Activated CD4-positive, alpha-beta T cell treated with anti-CD3 and anti-CD28 coated beads, Interleukin-2, amount 10 ng/mL, durations not matched to agents 7 days and 5 days (primary cell): ENCODE results near the gene LUC7L2. TPM values are rescaled to one million over a fixed set of nuclear protein-coding genes. Genes with fewer than 3 reads are reported as not detected.
"Not testable (repeated sequence)": the region's sequence is repeated elsewhere in the genome, so short reads cannot be mapped to it uniquely, and the experiment has no call there.

ENCODE experiments used
- CTCF ChIA-PET: fragments of 350-600 bp; sonication (Branson Sonifier 250); formaldehyde crosslinking; loops from one replicate; lab custom pipeline; 2021; ENCODE audit warnings: antibody characterized with exemption; lab: Charles Lee
- POLR2A ChIA-PET: fragments of 350-600 bp; sonication (Branson Sonifier 250); formaldehyde crosslinking; loops from one replicate; lab custom pipeline; 2021; ENCODE audit warnings: antibody characterized with exemption; lab: Charles Lee
- DNase-seq: peaks from one replicate; pipeline ENCODE4 v3.0.0-alpha.2; 2020
- H3K27ac Mint-ChIP-seq: one replicate; pipeline ENCODE4 v1.8.0; 2021; ENCODE audit warnings: mild to moderate bottlenecking, moderate library complexity, mixed read lengths
- H3K27me3 Mint-ChIP-seq: one replicate; pipeline ENCODE4 v1.8.0; 2021; ENCODE audit warnings: mixed read lengths
- H3K36me3 Mint-ChIP-seq: one replicate; pipeline ENCODE4 v1.8.0; 2021; ENCODE audit warnings: low read depth, mixed read lengths
- H3K4me1 Mint-ChIP-seq: one replicate; pipeline ENCODE4 v1.8.0; 2021; ENCODE audit warnings: mixed read lengths
- H3K4me3 Mint-ChIP-seq: one replicate; pipeline ENCODE4 v1.8.0; 2021; ENCODE audit warnings: mild to moderate bottlenecking, moderate library complexity, mixed read lengths
- H3K9me3 Mint-ChIP-seq: one replicate; pipeline ENCODE4 v1.8.0; 2021; ENCODE audit warnings: mixed read lengths
- total RNA-seq, 2 experiments: library from RNA; stranded (reverse); gene quantifications; one replicate each; pipeline ENCODE4 v1.2.3, GENCODE V29; 2021

LUC7L2 gene
- total RNA-seq, 2 experiments from 2014 or later, result 121 to 130 TPM

DNA sequence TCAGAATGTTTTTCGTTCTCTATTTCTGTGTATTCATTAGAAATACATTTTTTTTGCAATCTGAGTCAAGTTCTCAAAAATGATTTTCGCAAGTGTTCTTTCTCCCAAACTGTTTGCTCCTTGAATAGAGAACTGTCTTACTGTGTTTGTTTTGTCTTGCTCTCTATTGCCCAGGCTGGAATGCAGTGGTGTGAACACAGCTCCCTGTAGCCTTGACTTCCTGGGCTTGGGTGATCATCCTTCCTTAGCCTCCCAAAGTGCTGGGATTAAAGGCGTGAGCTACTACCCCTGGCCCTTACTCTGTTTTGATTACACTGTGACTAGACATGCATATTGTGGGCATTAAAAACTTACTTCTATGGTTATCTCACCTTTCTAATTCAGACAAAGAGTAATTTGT, 56.7 kb downstream of the LUC7L2 start:
- H3K9me3 Mint-ChIP-seq, result no peaks in the 10 kb centered on the region
- ChIA-PET CTCF (no interaction called here), POLR2A (no interaction called here)
- H3K27me3 Mint-ChIP-seq, result no peaks in the 10 kb centered on the region
- DNase-seq, result no peak
- H3K27ac Mint-ChIP-seq, result no peak overlapping the region
- H3K4me3 Mint-ChIP-seq, result no peak overlapping the region
- peaks cover 61% of the 10 kb centered on the region for H3K36me3 Mint-ChIP-seq
- H3K4me1 Mint-ChIP-seq, result no peaks in the 10 kb centered on the region

DNA sequence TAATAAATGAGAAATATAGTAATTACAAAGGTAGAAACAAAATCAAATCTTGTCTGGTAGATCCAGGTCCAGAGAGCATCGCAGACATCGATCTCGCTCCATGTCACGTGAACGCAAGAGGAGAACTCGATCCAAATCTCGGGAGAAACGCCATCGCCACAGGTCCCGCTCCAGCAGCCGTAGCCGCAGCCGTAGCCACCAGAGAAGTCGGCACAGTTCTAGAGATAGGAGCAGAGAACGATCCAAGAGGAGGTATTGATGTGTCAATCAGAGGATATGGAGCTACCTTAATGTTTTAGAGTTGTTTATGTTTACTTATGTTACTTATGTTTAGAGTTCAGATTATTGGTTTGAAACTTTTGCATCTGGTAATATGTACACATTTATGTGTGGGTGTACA, 57.8 kb downstream of the LUC7L2 start:
- no peaks in the 10 kb centered on the region for H3K9me3 Mint-ChIP-seq
- no peak for DNase-seq
- no peaks in the 10 kb centered on the region for H3K4me1 Mint-ChIP-seq
- POLR2A ChIA-PET, result no interaction called here
- H3K27me3 Mint-ChIP-seq, result no peaks in the 10 kb centered on the region
- H3K27ac Mint-ChIP-seq, result no peak overlapping the region
- no peak overlapping the region for H3K4me3 Mint-ChIP-seq
- CTCF ChIA-PET, result interaction anchor here (1.3 kb wide), 2 partner anchors 10 to 17 kb away, joined by 3 to 5 read pairs; no protein-coding TSS in a partner anchor
- H3K36me3 Mint-ChIP-seq, result peaks cover 58% of the 10 kb centered on the region

DNA sequence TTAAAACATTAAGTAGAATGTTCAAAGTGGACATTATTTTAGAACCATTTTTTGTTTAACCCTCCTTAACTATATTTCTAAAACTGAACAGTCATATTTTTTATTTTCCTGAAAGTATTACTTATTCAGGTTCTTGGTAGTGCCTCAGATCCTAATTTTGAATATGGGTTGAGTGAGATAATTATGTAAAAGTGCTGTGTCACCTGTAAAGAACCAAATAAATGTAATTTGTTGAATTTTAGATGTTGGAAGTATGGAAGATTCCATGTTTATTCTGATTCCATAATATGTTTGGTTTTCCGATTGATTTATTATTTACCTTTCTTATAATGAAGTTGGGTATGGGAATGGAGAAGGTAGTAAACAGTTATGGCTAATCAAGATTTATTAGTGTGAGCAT, 61.4 kb downstream of the LUC7L2 start:
- Mint-ChIP-seq H3K4me3 (no peak overlapping the region), H3K9me3 (no peaks in the 10 kb centered on the region), H3K27me3 (no peaks in the 10 kb centered on the region), H3K27ac (no peak overlapping the region), H3K4me1 (no peaks in the 10 kb centered on the region), H3K36me3 (peaks cover 45% of the 10 kb centered on the region)
- ChIA-PET POLR2A (no interaction called here), CTCF (interaction anchor here (0.8 to 3.5 kb wide), 2 partner anchors 11 to 13 kb away, joined by 4 to 23 read pairs; no protein-coding TSS in a partner anchor)
- no peak for DNase-seq

DNA sequence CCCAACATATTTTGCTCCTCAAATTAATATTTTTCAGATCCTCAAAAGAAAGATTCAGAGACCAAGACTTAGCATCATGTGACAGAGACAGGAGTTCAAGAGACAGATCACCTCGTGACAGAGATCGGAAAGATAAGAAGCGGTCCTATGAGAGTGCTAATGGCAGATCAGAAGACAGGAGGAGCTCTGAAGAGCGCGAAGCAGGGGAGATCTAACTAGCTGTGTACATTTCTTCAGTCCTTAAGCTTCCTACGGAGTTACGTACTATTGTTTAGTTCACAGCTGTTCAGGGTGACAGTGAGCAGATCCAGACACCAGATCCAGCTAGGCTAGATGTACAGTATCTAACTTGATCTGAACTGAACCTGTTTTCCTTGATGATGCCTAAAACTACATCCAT, 62.4 kb downstream of the LUC7L2 start:
- peaks cover 41% of the 10 kb centered on the region for H3K36me3 Mint-ChIP-seq
- no peaks in the 10 kb centered on the region for H3K27me3 Mint-ChIP-seq
- no peak for DNase-seq
- H3K27ac Mint-ChIP-seq, result no peak overlapping the region
- ChIA-PET POLR2A (no interaction called here), CTCF (interaction anchor here (0.8 to 3.5 kb wide), 2 partner anchors 10 to 12 kb away, joined by 4 to 23 read pairs; no protein-coding TSS in a partner anchor)
- H3K4me1 Mint-ChIP-seq, result no peaks in the 10 kb centered on the region
- H3K4me3 Mint-ChIP-seq, result no peak overlapping the region
- no peaks in the 10 kb centered on the region for H3K9me3 Mint-ChIP-seq

DNA sequence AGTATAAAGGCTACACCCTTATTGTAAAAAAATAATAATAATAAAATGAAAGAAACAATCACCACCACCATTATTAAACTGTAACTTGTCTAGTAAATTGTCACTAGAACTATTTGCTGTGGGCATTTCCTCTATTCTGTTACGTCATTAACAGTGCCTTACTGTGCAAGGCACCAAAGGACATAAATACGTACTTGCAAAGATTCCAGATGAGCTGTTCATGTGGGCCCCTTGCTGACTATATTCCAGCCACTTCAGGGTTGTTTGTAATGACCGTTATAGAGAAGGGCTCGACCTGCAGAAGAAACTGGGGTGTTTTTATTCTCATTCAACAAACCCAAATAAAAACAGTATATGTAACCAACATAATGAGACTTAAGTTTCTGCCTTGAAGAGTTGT, 63.4 kb downstream of the LUC7L2 start:
- ChIA-PET POLR2A (no interaction called here), CTCF (interaction anchor here (3.5 kb wide), 1 partner anchor 11 kb away, joined by 23 read pairs; no protein-coding TSS in a partner anchor)
- Mint-ChIP-seq H3K36me3 (peaks cover 37% of the 10 kb centered on the region), H3K4me1 (no peaks in the 10 kb centered on the region), H3K27me3 (no peaks in the 10 kb centered on the region), H3K4me3 (no peak overlapping the region), H3K9me3 (no peaks in the 10 kb centered on the region), H3K27ac (no peak overlapping the region)
- no peak for DNase-seq

DNA sequence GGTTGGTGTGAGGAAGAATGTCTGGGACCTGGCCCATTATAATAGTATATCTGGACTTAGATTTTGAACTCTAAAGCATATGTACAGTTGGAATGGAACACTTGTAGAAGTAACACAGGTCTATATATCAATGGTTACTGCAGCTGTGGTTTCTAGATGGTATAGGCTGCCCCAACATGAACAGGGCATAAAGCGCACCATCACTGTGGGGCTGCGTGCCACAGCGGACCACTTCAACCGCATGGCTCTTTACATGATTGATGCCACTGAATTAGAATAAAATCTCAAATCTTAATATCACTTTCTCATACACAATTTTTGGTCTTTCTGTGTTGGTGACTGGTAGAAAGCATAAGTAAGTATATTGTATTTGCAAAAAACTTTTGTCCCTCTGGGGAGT, 64.3 kb downstream of the LUC7L2 start:
- no peaks in the 10 kb centered on the region for H3K9me3 Mint-ChIP-seq
- no peaks in the 10 kb centered on the region for H3K27me3 Mint-ChIP-seq
- no peak overlapping the region for H3K27ac Mint-ChIP-seq
- ChIA-PET POLR2A (interaction anchor here (1.0 kb wide), 1 partner anchor 10 kb away, joined by 4 read pairs; no protein-coding TSS in a partner anchor), CTCF (interaction anchor here (3.5 kb wide), 1 partner anchor 10 kb away, joined by 23 read pairs; no protein-coding TSS in a partner anchor)
- no peaks in the 10 kb centered on the region for H3K4me1 Mint-ChIP-seq
- DNase-seq, result no peak
- H3K4me3 Mint-ChIP-seq, result no peak overlapping the region
- H3K36me3 Mint-ChIP-seq, result peaks cover 34% of the 10 kb centered on the region

DNA sequence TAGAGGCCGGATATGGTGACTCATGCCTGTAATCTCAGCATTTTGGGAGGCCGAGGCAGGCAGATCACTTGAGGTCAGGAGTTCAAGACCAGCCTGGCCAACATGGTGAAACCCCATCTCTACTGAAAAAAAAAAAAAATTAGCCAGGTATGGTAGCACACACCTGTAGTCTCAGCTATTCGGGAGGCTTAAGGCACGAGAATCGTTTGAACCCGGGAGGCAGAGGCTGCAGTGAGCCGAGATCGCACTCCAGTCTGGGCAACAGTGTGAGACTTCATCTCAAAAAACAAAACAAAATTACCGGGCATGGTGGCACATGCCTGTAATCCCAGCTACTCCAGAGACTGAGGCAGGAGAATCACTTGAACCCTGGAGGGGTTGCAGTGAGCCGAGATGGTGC, 66.0 kb downstream of the LUC7L2 start:
- H3K36me3 Mint-ChIP-seq, result peaks cover 21% of the 10 kb centered on the region
- H3K9me3 Mint-ChIP-seq, H3K27ac Mint-ChIP-seq, H3K27me3 Mint-ChIP-seq, H3K4me3 Mint-ChIP-seq, H3K4me1 Mint-ChIP-seq, DNase-seq: not testable (repeated sequence)
- ChIA-PET POLR2A (interaction anchor here (0.7 kb wide), 1 partner anchor 8 kb away, joined by 3 read pairs; no protein-coding TSS in a partner anchor), CTCF (interaction anchor here (0.6 to 2.0 kb wide), 2 partner anchors 9 to 84 kb away, joined by 3 to 12 read pairs; no protein-coding TSS in a partner anchor)

DNA sequence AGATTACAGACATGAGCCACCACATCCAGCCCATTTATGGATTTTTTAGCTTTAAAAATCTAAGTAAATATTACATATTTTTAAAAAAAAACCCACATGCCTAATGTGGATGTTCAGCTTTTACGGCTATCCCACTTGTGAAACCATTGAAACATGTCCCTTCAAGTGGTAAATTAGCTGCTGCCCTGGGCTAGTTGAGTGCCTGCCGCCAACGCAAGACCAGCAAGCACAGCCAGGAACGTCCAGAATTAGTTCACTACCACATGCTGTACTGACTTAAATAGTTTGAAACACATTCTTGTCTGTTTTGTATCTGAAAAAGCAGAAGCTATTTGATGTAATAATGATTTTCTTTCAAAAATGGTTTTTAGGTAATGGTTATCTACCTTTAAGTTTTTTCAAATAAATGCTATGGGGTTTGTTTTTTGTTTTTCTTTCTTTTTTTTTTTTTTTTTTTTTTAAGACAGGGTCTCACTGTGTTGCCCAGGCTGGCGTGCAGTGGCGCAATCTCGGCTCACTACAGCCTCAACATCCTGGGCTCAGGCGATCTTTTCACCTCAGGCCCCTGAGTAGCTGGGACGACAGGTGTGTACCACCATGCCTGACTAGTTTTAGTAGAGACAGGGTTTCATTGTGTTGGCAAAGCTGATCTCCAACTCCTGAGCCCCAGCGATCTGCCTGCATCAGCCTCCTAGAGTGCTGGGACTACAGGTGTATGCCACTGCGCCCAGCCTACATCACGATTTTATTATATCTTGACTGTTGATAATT, 66.7 kb downstream of the LUC7L2 start:
- H3K27me3 Mint-ChIP-seq, result no peaks in the 10 kb centered on the region
- H3K4me1 Mint-ChIP-seq, result no peaks in the 10 kb centered on the region
- CTCF ChIA-PET, result interaction anchor here (0.5 to 2.0 kb wide), 4 partner anchors 8 to 948 kb away, joined by 3 to 12 read pairs (median 4); no protein-coding TSS in a partner anchor
- H3K4me3 Mint-ChIP-seq, result no peak overlapping the region
- POLR2A ChIA-PET, result no interaction called here
- H3K9me3 Mint-ChIP-seq, result no peaks in the 10 kb centered on the region
- H3K27ac Mint-ChIP-seq, result no peak overlapping the region
- peaks cover 21% of the 10 kb centered on the region for H3K36me3 Mint-ChIP-seq
- DNase-seq, result no peak

DNA sequence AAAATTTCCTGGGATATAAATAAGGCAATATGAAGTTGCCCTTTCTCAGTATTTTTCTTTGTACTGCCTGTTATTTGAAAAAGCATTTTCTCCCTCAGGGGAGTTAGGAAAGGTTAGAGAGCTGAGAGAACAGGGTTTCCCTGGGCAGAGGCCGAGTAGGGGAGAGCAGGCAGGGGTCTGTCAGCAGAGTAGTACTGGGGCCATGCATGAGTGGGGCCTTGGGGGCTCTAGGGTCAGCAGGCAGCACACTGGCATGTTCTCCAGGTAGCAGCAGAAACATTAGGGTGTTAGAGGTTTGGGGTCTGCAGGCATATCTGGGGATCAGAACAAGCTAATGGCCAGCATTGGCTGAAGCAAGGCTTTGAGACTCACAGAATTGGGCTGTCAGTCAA, 67.3 kb downstream of the LUC7L2 start:
- Mint-ChIP-seq H3K4me1 (no peaks in the 10 kb centered on the region), H3K9me3 (no peaks in the 10 kb centered on the region), H3K27ac (no peak overlapping the region), H3K27me3 (no peaks in the 10 kb centered on the region), H3K36me3 (peaks cover 18% of the 10 kb centered on the region), H3K4me3 (no peak overlapping the region)
- ChIA-PET CTCF (interaction anchor here (0.7 to 2.0 kb wide), 2 partner anchors 7 to 542 kb away, joined by 3 to 12 read pairs; no protein-coding TSS in a partner anchor), POLR2A (no interaction called here)
- no peak for DNase-seq

DNA sequence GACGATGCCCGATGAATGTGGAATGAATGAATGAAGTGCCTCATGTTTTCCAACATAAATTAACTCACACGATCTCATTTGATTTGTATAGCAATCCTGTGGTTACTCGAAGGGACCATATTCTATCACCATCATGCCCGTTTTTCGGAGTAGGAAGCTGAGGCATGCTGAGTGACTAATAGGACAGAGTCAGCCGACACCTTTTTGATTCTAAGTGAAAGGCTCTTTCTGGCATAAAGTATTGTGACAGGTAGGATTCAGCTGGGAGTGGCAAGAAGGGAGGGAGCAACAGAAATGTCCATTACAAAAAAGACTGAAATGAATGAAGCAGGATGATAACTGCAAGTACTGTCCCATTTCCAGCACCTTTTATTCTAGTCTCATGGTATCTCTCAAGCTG, 68.1 kb downstream of the LUC7L2 start:
- H3K36me3 Mint-ChIP-seq, result peaks cover 12% of the 10 kb centered on the region
- H3K27ac Mint-ChIP-seq, result no peak overlapping the region
- ChIA-PET CTCF (interaction anchor here (0.9 kb wide), 1 partner anchor 9 kb away, joined by 10 read pairs; no protein-coding TSS in a partner anchor), POLR2A (no interaction called here)
- DNase-seq, result no peak
- no peak overlapping the region for H3K4me3 Mint-ChIP-seq
- no peaks in the 10 kb centered on the region for H3K4me1 Mint-ChIP-seq
- H3K9me3 Mint-ChIP-seq, result no peaks in the 10 kb centered on the region
- no peaks in the 10 kb centered on the region for H3K27me3 Mint-ChIP-seq

DNA sequence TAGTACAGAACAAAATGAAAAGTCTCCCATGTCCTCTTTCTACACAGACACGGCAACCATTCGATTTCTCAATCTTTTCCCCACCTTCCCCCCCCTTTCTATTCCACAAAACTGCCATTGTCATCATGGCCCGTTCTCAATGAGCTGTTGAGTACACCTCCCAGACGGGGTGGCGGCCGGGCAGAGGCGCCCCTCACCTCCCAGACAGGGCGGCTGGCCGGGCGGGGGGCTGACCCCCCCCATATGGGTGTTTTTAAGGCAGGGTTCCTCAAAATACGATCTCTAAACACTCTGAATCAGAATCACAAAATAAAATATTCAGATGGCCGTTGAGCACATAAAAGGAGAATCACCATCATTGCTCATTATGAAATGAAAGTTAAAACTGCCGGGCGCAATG, 70.0 kb downstream of the LUC7L2 start:
- POLR2A ChIA-PET, H3K36me3 Mint-ChIP-seq, H3K4me1 Mint-ChIP-seq, H3K4me3 Mint-ChIP-seq, H3K27ac Mint-ChIP-seq, H3K27me3 Mint-ChIP-seq, DNase-seq, H3K9me3 Mint-ChIP-seq: not testable (repeated sequence)
- CTCF ChIA-PET, result interaction anchor here (0.6 to 1.9 kb wide), 3 partner anchors 79 to 284 kb away, joined by 3 to 5 read pairs (median 3); no protein-coding TSS in a partner anchor

DNA sequence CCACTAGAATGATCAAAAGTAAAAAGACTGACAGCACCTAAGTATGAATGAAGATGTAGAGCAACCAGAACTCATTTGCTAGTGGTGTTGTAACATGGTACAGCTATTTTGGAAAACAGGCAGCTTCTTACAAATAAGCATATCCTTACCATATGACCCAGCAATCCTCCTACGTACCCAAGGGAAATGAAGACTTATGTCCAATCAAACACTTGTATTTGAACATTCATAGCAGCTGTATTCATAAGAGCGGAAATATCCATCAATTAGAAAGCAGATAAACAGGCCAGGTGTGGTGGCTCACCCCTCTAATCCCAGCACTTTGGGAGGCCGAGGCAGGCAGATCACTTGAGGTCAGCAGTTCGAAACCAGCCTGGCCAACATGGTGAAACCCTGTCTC, 70.7 kb downstream of the LUC7L2 start:
- ChIA-PET CTCF (interaction anchor here (0.6 to 1.9 kb wide), 7 partner anchors 42 to 90 kb away, joined by 3 to 6 read pairs (median 3); no protein-coding TSS in a partner anchor), POLR2A (no interaction called here)
- Mint-ChIP-seq H3K27me3 (no peaks in the 10 kb centered on the region), H3K9me3 (no peaks in the 10 kb centered on the region), H3K27ac (peak overlapping the region; percentile 22), H3K36me3 (peaks cover 5% of the 10 kb centered on the region), H3K4me3 (no peak overlapping the region), H3K4me1 (peaks cover 10% of the 10 kb centered on the region)
- no peak for DNase-seq

DNA sequence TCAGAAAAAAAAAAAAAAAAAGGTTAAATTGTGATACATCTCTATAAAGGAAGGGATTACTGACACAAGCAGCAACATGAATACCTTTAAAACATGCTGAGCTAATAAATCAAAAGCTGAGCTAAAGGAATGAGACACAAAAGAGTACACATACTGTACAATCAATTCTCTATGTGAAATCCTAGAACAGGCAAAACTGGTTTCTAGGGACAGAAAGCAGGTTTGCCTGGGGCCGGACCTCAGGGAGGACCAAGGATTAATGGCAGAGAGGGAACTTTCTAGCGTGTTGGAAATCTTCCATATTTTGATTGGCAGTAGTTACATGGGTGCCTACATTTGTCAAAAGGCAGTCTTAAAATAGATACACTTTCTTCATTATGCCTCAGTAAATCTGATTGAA, 71.3 kb downstream of the LUC7L2 start:
- Mint-ChIP-seq H3K4me1 (peaks cover 10% of the 10 kb centered on the region), H3K9me3 (no peaks in the 10 kb centered on the region), H3K27me3 (no peaks in the 10 kb centered on the region), H3K36me3 (peaks cover 5% of the 10 kb centered on the region), H3K4me3 (no peak overlapping the region), H3K27ac (no peak overlapping the region)
- ChIA-PET CTCF (interaction anchor here (0.6 to 1.9 kb wide), 7 partner anchors 42 to 91 kb away, joined by 3 to 6 read pairs (median 3); no protein-coding TSS in a partner anchor), POLR2A (no interaction called here)
- no peak for DNase-seq
